Neural progenitor cell (in vitro differentiated cells): ENCODE measurements around the gene FOLR3.
"Not testable (repeated sequence)": the region's sequence is repeated elsewhere in the genome, so short reads cannot be mapped to it uniquely, and the experiment has no call there.

ENCODE experiments used
- CTCF ChIP-seq: fragments of 200-600 bp; sonication (generic); IDR thresholded peaks from 2 replicates; pipeline ENCODE4 v1.5.1; 2017; ENCODE audit warnings: antibody characterized with exemption, mild to moderate bottlenecking
- EZH2 ChIP-seq: fragments of 200-600 bp; sonication (generic); IDR thresholded peaks from 2 replicates; pipeline ENCODE4 v1.6.1; 2017; ENCODE audit warnings: antibody characterized with exemption, mild to moderate bottlenecking, moderate library complexity
- EZH2phosphoT487 ChIP-seq: fragments of 200-600 bp; sonication (generic); IDR thresholded peaks from 2 replicates; pipeline ENCODE4 v1.6.1; 2017; ENCODE audit warnings: antibody characterized with exemption

GRCh38 chr11:72181553-72181958 lies 46.0 kb downstream of the FOLR3 start:
- peak; percentile 29 for TF ChIP-seq CTCF
- not testable (repeated sequence) for TF ChIP-seq EZH2, EZH2phosphoT487
